Thyroid gland (tissue), 4 donors: Measurements from ENCODE around the gene SEMA3A. TPM values are rescaled to one million over a fixed set of nuclear protein-coding genes. Genes with fewer than 3 reads are reported as not detected.

Source experiments
- DNase-seq, 2 donors: peaks; one replicate each; pipeline ENCODE4 v3.0.0-alpha.2; 2019
- H3K27ac ChIP-seq, 3 donors: fragments of 200-600 bp; sonication (generic); 1 replicate in 2 of 3; 2 replicates in 1 of 3; pipeline ENCODE4 v1.5.1; 2016 to 2019; ENCODE audit warnings: mild to moderate bottlenecking in 1 of 3, moderate library complexity in 1 of 3
- H3K27me3 ChIP-seq: fragments of 200-600 bp; sonication (generic); one replicate; pipeline ENCODE4 v1.5.1; 2019
- H3K36me3 ChIP-seq, 2 donors: fragments of 200-600 bp; sonication (generic); one replicate each; pipeline ENCODE4 v1.5.1; 2016 to 2019
- H3K4me1 ChIP-seq, 2 donors: fragments of 200-600 bp; sonication (generic); one replicate each; pipeline ENCODE4 v1.5.1; 2017 to 2019
- H3K4me3 ChIP-seq, 3 donors: fragments of 200-600 bp; sonication (generic); replicated peaks in 1 of 3; 1 replicate in 2 of 3; 2 replicates in 1 of 3; pipeline ENCODE4 v1.5.1; 2016; ENCODE audit warnings: mild to moderate bottlenecking in 1 of 3
- H3K9me3 ChIP-seq: fragments of 200-600 bp; sonication (generic); one replicate; pipeline ENCODE4 v1.5.1; 2017
- POLR2A ChIP-seq, 2 donors: fragments of 450-650 bp; IDR thresholded peaks; one replicate each; pipeline ENCODE4 v1.6.1; 2017; ENCODE audit warnings: antibody characterized with exemption in 2 of 2, mild to moderate bottlenecking in 2 of 2, moderate library complexity in 1 of 2
- WGBS, 2 donors: methylation state at CpG; one replicate each; pipeline ENCODE4 v1.1.5; 2017; 5-methylcytosine and 5-hydroxymethylcytosine counted together
- intact Hi-C: fragments of 100-400 bp; cut with DNase I; formaldehyde crosslinking; loops from one replicate; pipeline ENCODE4 v1.15.1; 2023
- total RNA-seq, 4 donors: library from RNA; depleted of rRNA; stranded (reverse); fragments of >200 nt; gene quantifications; one replicate each; pipeline ENCODE4 v1.2.3, GENCODE V29; 2016
- TF ChIP-seq, protein P1 (sequence below), 6 experiments: fragments of 200-600 bp in 3 of 6; fragments of 450-650 bp in 3 of 6; sonication (generic) in 3 of 6; IDR thresholded peaks; one replicate each; pipeline ENCODE4 v1.5.1; 2016 to 2019; ENCODE audit warnings: antibody characterized with exemption in 6 of 6, mild to moderate bottlenecking in 2 of 6, inconsistent platforms in 1 of 6, moderate library complexity in 1 of 6

The SEMA3A gene
- total RNA-seq, 4 donors from 2014 or later = 6.5 to 18.0 (median 13.0) TPM

GRCh38 chr7:84047085-84047484, 147.5 kb downstream of the SEMA3A start:
- intact Hi-C loops = no loop called here
- Histone ChIP-seq H3K4me1 (no peaks in the 10 kb centered on the region), H3K9me3 (no peaks in the 10 kb centered on the region), H3K27ac (no peak overlapping the region), H3K36me3 (no peaks in the 10 kb centered on the region), H3K4me3 (no peak overlapping the region), H3K27me3 (no peaks in the 10 kb centered on the region)
- WGBS, 2 donors = 60 to 74% methylated on average over 2 of the region's 2 CpGs
- TF ChIP-seq, protein P1, sequence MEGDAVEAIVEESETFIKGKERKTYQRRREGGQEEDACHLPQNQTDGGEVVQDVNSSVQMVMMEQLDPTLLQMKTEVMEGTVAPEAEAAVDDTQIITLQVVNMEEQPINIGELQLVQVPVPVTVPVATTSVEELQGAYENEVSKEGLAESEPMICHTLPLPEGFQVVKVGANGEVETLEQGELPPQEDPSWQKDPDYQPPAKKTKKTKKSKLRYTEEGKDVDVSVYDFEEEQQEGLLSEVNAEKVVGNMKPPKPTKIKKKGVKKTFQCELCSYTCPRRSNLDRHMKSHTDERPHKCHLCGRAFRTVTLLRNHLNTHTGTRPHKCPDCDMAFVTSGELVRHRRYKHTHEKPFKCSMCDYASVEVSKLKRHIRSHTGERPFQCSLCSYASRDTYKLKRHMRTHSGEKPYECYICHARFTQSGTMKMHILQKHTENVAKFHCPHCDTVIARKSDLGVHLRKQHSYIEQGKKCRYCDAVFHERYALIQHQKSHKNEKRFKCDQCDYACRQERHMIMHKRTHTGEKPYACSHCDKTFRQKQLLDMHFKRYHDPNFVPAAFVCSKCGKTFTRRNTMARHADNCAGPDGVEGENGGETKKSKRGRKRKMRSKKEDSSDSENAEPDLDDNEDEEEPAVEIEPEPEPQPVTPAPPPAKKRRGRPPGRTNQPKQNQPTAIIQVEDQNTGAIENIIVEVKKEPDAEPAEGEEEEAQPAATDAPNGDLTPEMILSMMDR (IDR thresholded peaks at IDR 0.05) = no peak
- no peak for TF ChIP-seq POLR2A (IDR thresholded peaks at IDR 0.05)
- no peak for DNase-seq

- Histone ChIP-seq H3K4me3 (no peak overlapping the region), H3K4me1 (peaks cover 4% of the 10 kb centered on the region in 2 donors), H3K27me3 (no peaks in the 10 kb centered on the region), H3K27ac (no peak overlapping the region), H3K9me3 (no peaks in the 10 kb centered on the region), H3K36me3 (no peaks in the 10 kb centered on the region)
- WGBS, 2 donors = 76 to 81% methylated on average over 2 of the region's 2 CpGs
- no peak for DNase-seq
- intact Hi-C loops = no loop called here
- TF ChIP-seq, protein P1 (IDR thresholded peaks at IDR 0.05) = no peak
- no peak for TF ChIP-seq POLR2A (IDR thresholded peaks at IDR 0.05)
Observed at GRCh38 chr7:84044834-84045233, 149.8 kb downstream of the SEMA3A start.

DNA sequence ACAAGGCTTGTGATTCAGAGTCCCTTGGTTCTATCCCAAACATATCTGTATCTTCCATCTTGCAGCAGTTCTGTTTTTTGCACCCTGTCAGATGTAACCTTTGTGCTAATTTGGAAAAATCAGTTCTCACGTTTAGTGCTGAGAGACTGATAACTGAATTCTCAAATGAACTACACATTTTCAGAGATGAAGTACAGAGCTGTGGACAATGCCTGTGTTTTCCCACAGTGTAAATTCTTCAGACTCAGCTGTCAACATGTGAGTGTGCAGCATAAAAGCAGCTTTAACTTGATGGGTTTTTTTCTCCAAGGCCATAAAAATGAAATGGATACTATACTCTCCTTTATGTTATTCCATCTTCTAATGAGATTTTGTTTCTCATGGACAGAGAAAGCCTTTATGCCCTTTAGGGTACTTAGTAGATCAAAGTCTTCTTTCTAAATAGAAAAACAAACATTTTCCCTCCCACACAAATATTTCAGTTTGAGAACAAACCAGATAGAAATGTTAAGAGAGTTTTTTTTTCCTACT, 150.9 kb downstream of the SEMA3A start:
- Histone ChIP-seq H3K9me3 (no peaks in the 10 kb centered on the region), H3K4me3 (no peak overlapping the region), H3K27me3 (no peaks in the 10 kb centered on the region), H3K27ac (no peak overlapping the region), H3K36me3 (no peaks in the 10 kb centered on the region), H3K4me1 (peaks cover 4% of the 10 kb centered on the region in 2 donors)
- no peak for DNase-seq
- TF ChIP-seq, protein P1 (IDR thresholded peaks at IDR 0.05) = no peak
- TF ChIP-seq POLR2A (IDR thresholded peaks at IDR 0.05) = no peak
- 63 to 78% methylated on average over 1 of the region's 1 CpG for WGBS, 2 donors
- intact Hi-C loops = no loop called here

- peaks cover 4% of the 10 kb centered on the region in 2 donors for H3K4me1 ChIP-seq
- no peaks in the 10 kb centered on the region for H3K36me3 ChIP-seq
- 79 to 81% methylated on average over 6 to 7 of the region's 7 CpGs for WGBS, 2 donors
- intact Hi-C loops = no loop called here
- no peak overlapping the region for H3K27ac ChIP-seq
- DNase-seq = no peak
- TF ChIP-seq, protein P1 (IDR thresholded peaks at IDR 0.05) = no peak
- TF ChIP-seq POLR2A (IDR thresholded peaks at IDR 0.05) = no peak
- H3K27me3 ChIP-seq = no peaks in the 10 kb centered on the region
- H3K9me3 ChIP-seq = no peaks in the 10 kb centered on the region
- H3K4me3 ChIP-seq = no peak overlapping the region
Observed at GRCh38 chr7:84042110-84042539, 152.5 kb downstream of the SEMA3A start.

DNA sequence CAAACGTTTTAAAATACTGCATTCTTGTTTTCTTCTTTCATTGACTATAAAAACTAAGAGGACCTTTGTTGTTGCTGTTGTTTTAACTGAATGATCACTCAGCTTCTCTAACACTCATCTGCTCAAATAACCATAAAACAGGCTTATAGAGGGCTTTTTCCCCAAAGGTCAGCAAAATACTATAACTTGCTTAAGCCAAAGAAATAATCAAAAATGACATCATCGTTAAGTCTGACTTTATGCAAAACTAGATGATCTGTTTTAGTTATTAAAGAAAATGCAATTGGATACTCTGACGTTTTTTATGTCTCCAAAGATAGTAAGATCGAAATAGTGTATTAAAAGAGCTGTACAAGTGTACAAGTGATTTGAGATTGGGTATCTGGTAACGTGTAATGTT, 152.9 kb downstream of the SEMA3A start:
- TF ChIP-seq, protein P1 (IDR thresholded peaks at IDR 0.05) = no peak
- TF ChIP-seq POLR2A (IDR thresholded peaks at IDR 0.05) = no peak
- 70 to 75% methylated on average over 5 of the region's 5 CpGs for WGBS, 2 donors
- H3K4me3 ChIP-seq = no peak overlapping the region
- H3K36me3 ChIP-seq = no peaks in the 10 kb centered on the region
- H3K27me3 ChIP-seq = no peaks in the 10 kb centered on the region
- intact Hi-C loops = no loop called here
- peaks cover 4% of the 10 kb centered on the region in 2 donors for H3K4me1 ChIP-seq
- no peaks in the 10 kb centered on the region for H3K9me3 ChIP-seq
- no peak overlapping the region for H3K27ac ChIP-seq
- no peak for DNase-seq
